HG03196 (cell line): Measurements from ENCODE around the gene OR5D14.

Source experiments
- ATAC-seq: cut with Tn5 transposase; IDR thresholded peaks from one replicate; pipeline ENCODE4 v1.9.1; 2021; ENCODE audit not compliant: unreplicated experiment

Gene OR5D14

DNA sequence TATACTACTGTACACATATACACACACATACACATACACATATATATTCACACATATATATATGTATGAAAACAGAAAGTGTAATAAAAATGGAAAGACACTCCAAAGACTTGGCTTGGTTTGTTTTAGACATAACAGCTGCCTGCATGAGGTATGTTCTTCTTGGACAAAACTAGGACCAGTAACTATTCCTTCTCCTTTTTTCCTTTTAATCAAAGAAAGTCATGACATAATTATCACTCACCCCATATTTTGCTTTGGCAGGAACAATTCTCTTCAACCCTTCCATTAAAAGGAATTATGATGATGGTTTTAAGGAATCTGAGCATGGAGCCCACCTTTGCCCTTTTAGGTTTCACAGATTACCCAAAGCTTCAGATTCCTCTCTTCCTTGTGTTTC, at the start of gene OR5D14:
Gene OR5D14, plus strand, starts transcription at position 301 of the 400 bp plus-strand sequence. Its CDS starts 0 bp downstream, at position 301.
- no peak for ATAC-seq

DNA sequence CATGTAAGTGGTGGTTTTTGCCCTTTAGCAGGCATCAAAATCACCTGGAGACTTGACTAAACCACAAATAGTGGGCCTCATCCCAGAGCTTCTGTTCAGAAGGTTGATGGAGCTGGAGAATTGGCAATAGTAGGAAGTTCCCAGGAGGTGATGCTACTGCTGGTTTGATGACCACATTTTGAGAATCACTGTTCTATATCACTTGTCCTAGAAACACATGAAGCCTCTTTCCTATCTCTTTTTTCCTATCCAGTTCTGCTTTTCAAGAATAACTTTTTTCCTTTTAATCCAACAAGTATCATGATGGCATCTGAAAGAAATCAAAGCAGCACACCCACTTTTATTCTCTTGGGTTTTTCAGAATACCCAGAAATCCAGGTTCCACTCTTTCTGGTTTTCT, 22.2 kb upstream of the OR5D14 start, which contains the start of gene OR5D13:
Gene OR5D13, plus strand, starts transcription at position 301 of the 400 bp plus-strand sequence. Its CDS starts 0 bp downstream, at position 301.
- ATAC-seq: no peak

DNA sequence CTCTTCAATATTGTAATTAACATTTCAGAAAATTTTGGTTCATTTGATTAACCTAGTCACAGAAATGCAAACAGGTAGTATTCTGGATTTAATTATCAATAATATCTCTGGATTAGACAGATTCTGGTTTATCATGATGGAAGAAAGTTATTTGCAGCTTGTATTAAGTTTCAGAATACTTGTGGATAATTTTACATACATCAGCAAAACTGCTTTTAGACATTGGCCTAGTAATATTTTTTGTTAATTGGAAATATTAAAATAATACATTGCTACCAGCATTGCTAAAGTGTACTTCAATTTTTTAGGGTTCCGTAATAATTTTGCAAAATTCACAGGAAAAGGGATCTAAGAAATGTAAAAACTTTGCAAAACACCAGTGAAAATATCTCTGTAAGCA, 3.8 kb upstream of the OR5D14 start:
- no peak for ATAC-seq

- no peak for ATAC-seq
These were observed 2.0 kb upstream of the OR5D14 start for GRCh38 chr11:55793321-55793720.

DNA sequence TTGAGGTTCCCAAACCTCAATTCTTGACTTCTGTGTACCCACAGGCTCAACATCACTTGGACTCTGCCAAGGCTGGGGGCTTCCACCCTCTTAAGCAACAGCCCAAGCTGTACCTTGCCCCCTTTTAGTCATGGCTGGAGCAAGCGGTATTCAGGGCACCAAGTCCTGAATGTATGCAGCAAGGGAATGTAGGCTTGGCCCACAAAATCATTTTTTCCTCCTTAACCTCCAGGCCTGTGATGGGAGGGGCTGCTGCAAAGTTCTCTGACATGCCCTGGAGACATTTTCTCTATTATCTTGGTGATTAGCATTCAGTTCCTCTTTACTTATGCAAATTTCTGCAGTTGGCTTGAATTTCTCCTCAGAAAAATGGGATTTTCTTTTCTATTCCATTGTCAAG, 10.9 kb downstream of the OR5D14 start:
- ATAC-seq: no peak

GRCh38 chr11:55811067-55811466, 15.7 kb downstream of the OR5D14 start, which contains the start of gene OR5L1:
Gene OR5L1 (plus strand): TSS chr11:55811367. CDS start chr11:55811467, 100 bp downstream.
- ATAC-seq: no peak

GRCh38 chr11:55819330-55819729, 24.0 kb downstream of the OR5D14 start, which contains the start of gene OR5D18:
Gene OR5D18 (plus strand): TSS chr11:55819630. CDS start chr11:55819630, 0 bp downstream.
- ATAC-seq: no peak

- no peak for ATAC-seq
These were observed 31.6 kb downstream of the OR5D14 start, which contains the start of gene OR5L2 for GRCh38 chr11:55826919-55827318. Gene OR5L2 (plus strand): TSS chr11:55827219. CDS start chr11:55827219, 0 bp downstream.

- ATAC-seq: no peak
These were observed 43.1 kb downstream of the OR5D14 start, which contains the start of gene OR5D16 for GRCh38 chr11:55838452-55838851. Gene OR5D16 (plus strand): TSS chr11:55838752. CDS start chr11:55838752, 0 bp downstream.
